HG02642 (cell line): ENCODE results near the gene TRIM65.
"Not testable (repeated sequence)": the region's sequence is repeated elsewhere in the genome, so short reads cannot be mapped to it uniquely, and the experiment has no call there.

Source experiments
- ATAC-seq: cut with Tn5 transposase; IDR thresholded peaks from one replicate; pipeline ENCODE4 v1.9.1; 2021; ENCODE audit warnings: mild to moderate bottlenecking; ENCODE audit not compliant: unreplicated experiment, poor library complexity

The TRIM65 gene

DNA sequence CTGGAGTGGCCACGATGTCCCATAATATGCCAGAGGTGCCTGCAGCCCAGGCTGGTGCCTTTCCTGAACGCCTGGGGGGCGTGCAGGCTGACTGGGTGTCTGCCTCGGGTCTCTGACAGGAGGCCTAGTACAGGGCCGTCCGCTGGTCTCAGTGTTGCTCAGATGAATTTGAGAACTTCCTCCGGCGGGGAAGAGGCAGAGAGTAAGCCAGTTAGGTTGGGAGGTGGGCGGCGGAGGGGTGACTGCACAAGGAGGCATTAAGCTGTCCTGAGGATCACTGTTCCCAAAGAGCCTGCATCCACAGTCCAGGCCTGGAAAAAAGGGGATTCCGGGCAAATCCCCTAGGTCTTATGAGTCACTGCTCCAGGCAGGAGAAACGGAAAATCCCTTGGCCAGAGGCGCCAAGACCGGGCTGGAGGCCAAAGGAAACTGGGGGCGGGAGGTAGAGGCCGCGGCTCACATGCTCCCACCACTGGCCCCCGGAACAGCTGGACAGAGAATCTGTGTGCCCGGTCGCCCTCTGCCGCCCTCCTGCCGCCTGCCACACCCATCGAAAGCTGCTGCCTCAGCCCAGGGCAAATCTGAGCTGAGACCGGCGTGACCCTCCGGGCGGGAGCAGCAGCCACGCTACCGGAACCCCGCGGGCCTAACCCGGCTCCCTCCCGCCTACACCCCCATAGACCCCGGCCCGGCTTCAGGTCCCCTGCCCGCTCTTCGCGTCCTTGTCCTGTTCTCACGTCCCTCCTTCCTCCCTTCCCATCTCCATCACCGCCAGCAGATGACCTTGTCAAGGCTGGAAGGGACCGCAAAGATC, 19.6 kb downstream of the TRIM65 start:
- no peak for ATAC-seq

DNA sequence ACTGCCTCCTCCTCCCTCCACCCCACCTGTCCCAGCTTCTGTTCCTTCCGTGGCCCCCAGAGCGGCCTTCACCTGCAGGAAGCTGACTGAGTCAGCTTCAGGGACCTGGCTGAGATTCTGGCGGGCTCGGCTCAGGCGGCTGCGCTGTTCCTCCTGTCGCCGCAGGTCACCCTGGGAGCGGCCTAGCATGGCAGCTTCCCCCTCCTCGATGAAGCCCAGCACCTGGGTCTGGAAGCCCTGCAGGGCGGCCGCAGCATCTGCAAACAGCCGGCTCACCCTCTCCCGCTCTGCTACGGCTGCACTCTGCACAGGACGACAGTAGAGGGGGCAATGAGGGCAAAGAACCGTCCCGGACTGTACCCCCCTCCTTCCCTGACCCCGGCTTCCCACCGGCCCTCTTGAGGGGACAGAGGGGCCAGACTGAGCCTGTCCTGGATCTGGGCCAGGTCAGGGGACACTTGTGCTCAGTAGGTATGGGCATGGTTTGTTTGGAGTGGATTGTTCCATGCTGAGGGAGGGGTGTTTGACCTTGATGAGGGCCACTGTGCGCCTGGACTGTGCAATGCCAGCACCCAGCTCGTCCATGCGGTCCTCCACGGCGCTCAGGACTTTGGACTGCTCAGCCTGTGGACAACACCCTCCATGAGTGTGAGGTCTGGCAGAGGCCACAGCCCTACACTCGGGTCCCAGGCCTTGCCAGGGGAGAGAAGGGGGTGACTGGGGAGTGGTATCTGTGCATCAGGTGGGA, 20.4 kb downstream of the TRIM65 start:
- ATAC-seq = no peak

DNA sequence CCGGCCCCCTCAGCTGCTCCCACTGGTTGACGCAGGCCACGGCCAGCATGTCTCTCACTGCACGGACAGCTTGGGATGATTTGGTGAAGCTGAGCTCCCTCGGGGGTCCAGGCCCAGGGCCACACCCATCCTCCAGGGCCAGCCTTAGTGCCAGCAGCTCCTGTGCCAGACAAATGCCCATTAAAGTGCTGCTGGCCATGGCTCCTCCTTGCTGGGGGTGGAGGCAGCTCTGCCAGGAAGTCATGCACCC, 20.9 kb downstream of the TRIM65 start:
- ATAC-seq = no peak

DNA sequence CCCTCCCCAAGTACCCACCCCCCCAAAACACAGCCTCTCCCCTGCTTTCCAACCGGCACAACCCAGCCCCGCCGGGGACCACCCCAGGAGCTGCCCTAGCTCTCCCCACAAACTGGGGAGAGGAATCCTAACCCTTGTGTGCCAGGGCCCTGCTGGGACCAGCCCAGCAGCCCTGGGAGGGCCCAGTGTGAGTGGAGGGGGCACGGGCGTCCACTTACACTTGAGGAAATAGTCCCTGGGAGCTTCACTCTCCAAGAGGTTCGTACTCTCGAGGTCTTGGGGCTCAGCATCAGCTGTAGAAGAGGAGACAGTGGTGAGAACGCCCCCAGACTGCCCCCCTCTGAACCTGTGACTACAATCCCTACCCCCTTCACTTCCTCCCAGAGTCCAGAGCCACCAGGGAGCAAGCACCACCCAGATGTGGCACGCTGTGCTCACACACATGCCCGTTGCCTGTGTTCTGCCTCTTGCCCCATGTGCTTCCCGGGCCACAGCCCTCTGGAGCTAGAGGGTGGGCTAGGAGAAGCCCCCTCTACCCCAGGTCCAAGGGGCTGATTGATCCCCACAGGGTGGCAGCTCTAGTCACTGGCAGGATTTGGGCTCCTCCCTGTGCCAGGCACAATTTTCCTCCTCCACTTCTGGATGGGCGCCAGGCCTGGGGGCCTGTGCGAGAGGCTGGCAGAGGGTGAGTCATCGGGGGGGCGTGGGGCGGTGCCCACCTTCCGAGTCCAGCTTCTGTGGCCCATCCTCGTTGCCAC, 21.4 kb downstream of the TRIM65 start:
- ATAC-seq = no peak

DNA sequence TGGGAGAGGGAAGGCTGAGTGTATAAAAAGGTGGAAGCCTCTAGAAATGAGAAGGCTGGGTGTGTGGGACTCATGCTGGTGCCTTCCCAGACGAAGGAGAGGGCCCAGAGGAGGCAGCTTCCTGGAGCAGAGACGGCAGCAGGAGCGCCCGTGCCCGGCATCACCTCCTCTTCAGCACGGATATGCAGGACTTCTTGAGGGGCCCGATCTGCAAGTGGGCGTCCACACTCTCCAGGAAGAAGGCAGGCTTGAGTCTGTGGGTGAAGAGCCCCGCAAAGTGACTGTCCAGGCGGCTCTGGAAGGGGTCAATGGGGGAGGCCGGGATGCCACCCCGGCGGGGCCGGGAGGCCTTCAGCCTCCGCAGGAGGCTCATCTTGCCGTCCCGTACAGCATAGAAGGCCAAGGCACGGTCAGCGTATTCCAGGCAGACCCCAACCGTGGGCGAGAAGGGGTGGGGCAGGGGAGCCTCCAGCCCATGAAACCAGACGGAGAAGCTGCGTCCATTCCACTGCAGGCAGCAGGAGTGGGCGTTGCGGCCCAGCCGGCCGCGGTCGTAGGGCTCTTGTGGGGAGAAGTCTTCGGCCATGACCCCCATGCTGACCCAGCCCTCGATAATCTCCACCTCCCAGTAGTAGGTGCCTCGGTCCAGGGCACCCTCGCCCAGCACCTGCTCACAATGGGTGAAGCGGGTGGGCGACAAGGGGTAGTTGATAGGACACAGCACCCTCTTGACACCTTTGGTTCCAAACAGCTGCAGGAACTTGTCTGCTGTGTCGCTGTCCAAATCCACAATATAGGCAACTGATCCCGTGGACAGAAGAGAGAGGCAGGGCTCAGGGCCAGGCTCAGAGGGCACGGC, 22.2 kb downstream of the TRIM65 start:
- no peak for ATAC-seq

DNA sequence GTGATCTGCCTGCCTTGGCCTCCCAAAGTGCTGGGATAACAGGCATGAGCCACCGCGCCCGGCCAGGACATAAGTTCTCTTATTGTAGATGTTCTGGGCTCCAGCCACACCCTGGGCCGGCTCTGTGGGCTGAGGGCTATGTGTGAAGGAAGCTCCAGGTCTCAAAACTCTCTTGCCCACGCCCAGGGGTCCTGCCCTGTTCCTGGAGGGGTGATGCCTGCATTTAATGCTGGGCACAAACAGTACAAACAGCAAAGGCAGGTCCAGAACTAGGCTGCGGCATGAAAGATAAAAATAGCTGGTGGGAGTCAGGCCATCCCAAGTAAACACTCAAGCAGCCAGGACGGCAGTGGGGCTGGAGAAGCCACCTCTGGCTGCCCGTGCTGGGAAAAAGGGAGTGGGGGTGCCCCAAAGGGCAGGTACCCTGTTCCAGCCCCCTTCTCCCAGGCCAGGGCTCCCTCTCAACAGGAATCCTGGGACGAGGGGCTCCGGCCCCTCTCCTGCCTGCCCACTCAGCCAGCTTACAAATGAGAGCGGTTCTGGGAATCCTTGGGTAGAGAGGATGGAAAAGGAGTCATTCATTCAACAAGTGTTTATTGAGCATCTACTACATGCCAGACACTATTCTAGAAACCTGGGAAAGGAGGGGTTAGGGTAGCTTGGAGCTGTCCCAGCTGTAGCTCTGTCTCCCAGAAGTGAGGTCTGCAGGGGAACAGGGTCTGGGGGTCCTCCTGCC, 23.0 kb downstream of the TRIM65 start:
- no peak for ATAC-seq

DNA sequence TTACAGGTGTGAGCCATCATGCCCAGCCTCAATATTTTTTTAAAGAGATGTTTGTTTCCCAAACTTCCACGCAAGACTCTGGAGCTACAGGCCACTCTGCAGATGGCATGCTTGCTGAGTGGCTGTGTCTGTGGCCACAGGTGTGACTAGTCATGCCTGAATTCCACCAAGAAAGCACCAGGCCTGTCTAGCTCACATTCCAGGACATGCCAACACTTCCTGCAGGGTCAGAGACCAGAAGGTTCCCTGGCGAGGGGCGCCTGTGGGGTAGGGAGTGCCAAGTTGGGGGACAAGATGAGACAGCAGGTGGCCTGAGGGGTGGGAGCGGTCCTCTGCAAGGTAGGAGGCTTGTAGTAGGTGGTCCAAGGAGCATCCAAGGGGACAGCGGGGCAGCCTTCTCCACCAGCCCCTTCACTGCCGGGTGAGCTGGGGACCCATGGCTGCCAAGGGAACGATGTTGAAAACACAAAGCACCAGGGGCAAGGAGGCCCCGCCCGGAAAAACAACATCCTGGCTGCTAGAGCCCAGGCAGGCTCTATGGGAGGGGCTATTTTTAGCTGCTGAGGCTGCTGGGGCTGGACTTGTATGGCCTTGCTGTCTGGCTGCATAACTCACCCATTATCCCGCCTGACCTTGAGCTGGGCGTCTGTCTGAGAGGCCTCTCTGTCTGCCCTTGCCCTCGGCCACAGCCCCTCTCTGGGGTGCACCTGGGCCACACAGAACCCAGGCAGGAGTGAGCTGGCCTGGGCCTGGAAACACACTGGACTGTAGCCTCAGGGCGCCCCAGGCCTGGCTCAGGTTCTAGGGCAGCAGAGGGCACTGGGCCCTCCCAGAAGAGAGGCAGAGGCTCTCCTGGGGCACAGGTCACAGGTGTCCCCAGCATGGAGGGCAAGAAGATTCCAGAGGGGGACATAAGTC, 24.1 kb downstream of the TRIM65 start:
- no peak for ATAC-seq

DNA sequence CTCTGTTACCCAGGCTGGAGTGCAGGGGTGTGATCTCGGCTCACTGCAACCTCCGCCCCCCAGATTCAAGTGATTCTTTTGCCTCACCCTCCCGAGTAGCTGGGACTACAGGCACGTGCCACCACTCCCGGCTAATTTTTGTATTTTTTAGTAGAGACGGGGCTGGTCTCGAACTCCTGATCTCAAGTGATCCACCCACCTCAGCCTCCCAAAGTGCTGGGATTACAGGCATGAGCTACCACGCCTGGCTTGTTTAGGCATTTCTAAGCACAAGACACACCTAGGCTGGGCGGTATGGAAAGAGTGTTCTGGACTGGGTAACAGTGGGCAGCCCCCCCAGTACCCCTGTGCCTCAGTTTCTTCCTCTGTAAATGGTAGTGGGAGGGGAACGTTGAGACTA, 26.5 kb downstream of the TRIM65 start:
- not testable (repeated sequence) for ATAC-seq

DNA sequence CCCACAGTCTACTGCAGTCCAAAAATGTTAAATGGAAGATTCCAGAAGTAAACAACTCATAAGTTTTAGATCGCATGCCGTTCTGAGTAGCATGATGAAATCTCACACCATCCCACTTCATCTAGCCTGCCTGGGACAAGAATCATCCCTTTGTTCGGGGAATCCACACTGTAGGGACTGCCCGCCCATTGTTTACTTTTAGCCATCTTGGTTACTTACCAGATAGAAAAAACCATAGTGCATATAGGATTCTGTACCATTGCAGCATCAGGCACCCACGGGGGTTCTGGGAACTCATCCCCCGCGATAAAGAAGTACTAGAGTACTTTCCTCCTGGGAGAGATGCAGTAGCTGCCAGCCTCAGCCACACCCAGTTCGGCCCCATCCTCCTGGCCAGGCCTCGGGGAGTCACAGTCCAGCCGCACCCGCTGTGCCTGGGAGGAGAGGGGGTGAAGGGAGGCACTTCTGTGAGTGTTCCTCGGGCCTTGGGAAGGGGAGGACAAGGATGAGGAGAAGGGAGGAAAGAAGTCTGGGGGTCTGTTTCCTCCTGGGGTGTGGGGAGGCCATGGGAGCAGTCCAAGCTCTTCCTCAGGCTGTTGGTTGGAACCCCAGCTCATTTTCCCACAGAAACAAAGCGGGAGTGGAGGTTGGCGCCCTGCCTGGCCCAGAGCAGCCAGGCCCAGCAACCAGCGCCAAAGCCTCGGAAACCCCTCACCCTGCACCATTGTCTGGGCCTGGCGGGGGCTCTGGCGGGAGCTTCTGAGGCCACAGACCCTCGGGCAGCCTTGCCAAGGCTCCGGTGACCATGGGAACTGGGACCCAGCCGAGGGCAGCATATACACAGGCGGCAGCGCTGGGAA, 27.2 kb downstream of the TRIM65 start:
- ATAC-seq = no peak

DNA sequence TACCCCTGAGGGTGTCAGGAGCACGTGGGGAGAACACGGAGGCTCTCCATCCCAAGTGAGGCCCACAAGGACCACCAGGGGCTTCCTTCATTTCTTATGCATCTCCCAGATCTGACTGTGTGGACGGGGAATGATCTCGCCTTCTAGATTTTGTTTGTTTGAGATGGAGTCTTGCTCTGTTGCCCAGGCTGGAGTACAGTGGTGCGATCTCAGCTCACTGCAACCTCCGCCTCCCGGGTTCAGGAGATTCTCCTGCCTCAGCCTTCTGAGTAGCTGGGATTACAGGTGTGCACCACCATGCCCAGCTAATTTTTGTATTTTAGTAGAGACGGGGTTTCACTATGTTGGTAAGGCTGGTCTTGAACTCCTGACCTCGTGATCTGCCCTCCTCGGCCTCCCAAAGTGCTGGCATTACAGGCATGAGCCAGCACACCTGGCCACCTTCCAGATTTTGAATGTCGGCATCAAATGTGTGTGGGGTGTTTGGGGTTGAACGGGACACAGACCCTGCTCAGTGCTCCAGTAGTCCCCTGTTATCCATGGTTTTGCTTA, 27.9 kb downstream of the TRIM65 start:
- ATAC-seq = not testable (repeated sequence)

DNA sequence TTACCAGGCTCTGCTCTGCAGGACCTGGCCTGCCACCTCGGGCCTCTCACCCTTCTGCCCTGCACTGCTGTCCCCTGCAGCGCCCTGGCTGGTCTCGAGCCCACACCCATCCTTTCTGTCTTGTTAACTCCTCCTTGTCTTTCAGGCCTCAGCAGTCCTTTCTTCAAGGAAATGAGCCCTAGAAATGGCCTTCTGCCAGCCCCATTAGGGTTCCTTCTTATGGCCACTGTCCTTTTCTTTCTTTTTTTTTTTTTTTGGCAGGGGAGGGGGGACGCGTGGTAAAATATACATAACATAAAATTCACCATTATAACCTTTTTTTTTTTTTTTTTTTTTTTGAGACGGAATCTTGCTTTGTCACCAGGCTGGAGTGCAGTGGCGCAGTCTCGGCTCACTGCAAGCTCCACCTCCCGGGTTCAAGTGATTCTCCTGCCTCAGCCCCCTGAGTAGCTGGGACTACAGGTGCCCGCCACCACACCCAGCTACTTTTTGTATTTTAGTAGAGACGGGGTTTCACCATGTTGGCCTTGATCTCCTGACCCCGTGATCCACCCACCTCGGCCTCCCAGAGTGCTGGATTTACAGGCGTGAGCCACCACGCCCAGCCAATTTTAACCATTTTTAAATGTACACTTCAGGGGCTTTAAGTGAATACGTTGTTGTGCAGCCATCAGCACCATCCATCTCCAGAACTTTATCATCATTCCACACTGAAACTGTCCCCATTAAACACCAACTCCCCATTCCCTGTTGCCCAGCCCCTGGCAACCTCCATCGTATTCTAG, 31.2 kb downstream of the TRIM65 start:
- not testable (repeated sequence) for ATAC-seq

DNA sequence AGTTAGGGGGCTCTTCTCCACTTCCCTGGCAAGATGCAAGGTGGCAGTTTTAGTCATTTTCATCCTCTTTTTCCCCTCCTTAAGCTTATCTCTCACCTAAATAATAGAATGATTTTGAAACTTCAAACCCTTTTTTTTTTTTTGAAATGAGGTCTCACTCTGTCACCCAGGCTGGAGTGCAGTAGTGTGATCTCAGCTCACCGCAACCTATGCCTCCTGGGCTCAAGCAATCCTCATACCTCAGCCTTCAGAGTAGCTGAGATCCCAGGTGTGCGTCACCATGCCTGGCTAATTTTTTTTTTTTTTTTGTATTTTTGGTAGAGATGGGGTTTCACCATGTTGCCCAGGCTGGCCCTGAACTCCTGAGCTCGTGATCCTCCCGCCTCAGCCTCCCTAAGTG, 31.9 kb downstream of the TRIM65 start:
- ATAC-seq = not testable (repeated sequence)

DNA sequence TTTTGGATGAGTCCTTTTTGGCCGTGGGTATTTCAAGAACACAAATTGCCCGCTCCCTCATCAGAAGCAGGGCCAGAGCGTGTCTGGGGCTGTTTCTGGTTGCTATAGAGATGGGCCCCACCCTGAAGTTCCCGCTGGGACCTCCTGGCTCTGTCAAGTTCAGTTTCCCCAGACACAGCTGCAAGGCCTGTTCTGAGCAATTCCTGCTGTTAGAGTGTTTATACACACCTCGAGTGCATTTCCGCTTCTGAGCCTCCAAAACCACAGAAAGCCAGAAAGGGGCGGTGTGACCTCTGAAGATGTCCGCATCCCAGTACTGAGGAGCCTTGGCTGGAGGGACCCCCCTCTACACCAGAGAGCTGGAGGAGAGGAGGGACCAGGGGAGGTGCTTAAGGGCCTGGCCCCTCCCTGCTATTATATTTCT, 32.3 kb downstream of the TRIM65 start:
- ATAC-seq = peak; percentile 80

DNA sequence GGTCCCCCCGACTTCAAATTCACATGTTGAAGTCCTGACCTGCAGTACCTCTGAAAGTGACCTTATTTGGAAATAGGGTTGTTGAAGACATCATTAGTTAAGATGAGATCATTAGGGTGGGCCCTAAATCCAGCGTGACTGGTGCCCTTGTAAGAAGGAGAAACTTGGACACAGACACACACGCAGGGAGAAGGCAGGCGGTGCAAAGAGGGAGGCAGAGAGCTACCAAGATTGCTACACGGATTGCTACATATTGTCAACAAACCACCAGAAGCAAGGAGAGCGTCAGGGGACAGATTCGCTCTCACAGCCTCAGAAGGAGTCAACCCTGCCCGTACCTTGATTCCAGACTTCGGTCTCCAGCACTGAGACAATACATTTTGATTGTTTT, 34.8 kb downstream of the TRIM65 start:
- ATAC-seq = no peak

DNA sequence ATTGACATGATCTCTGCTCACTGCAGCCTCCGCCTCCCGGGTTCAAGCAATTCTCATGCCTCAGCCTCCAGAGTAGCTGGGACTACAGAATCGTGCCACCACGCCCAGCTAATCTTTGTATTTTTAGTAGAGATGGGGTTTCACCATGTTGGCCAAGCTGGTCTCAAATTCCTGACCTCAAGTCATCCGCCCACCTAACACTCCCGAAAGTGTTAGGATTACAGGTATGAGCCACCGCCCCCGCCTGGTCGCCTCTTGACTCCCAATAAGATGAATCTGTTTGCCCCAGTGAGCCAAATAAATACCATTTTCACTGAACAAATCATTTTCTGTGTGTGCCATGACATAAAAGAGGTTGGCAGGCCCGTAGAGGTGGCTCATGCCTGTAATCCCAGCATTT, 37.4 kb downstream of the TRIM65 start:
- not testable (repeated sequence) for ATAC-seq

DNA sequence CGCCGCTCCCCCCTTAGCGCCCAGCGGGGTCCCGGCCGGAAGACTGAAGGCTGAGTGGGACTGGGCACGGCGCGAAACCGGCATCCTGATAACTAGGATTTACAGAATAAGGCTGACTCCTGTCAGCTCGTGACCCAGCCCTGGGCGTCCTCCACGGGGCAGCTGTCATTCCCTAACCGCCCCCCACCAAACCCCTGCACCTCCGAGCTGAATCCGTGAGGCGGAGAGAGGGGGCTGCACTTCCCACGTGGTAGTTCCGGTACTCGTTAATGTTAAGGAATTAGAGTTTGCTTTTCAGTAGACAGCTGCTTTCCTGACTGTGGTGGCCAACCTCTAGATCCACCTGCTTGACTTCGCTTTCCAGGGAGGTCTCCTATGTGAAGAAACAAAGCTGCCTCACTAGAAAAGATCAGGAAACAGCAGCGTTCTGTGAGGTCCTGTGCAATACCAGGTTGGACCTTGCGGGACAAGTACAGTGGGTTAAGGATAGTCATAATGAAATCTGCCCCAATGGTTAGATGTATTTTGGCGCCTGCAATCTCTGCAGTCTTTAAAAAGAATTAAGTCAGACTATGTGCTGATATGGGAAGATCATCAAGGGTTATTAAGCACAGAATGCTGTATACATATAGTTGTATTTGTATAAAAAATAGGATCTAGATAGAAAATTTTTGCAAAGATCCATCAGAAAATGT, 40.5 kb downstream of the TRIM65 start:
- no peak for ATAC-seq
